ENCODE measurements around the gene SERPINB10.

GRCh38 chr18:63981719-63982118 lies 74.0 kb downstream of the SERPINB10 start:
- TF ChIP-seq CTCF (IDR thresholded peaks at IDR 0.05; ENCODE audit: control extremely low read depth in 1 of 3, insufficient read depth in 1 of 3, low read depth in 1 of 3, low read length in 3 of 3) (no peak), MAX (IDR thresholded peaks at IDR 0.05) (no peak), EZH2 (IDR thresholded peaks at IDR 0.05; ENCODE audit: low read depth, low read length, severe bottlenecking) (no peak)

All from H1 (cell line).